RWPE2 (cell line): ENCODE results near the gene GOLGA6D.
"Not testable (repeated sequence)": the region's sequence is repeated elsewhere in the genome, so short reads cannot be mapped to it uniquely, and the experiment has no call there.

ENCODE experiments used
- ATAC-seq: fragments of 200-7000 bp; cut with Tn5 transposase; 3 replicates; pipeline ENCODE4 v1.9.1; 2021; ENCODE audit warnings: low read depth
- DNase-seq: peaks from one replicate; pipeline ENCODE4 v3.0.0-alpha.2; 2020; ENCODE audit warnings: low spot score
- H3K27ac ChIP-seq: fragments of 450-650 bp; 2 replicates; pipeline ENCODE4 v1.5.1; 2017; ENCODE audit warnings: mild to moderate bottlenecking; ENCODE audit not compliant: poor library complexity, severe bottlenecking
- H3K27me3 ChIP-seq: fragments of 250-450 bp; sonication (Bioruptor Pico); 2 replicates; pipeline ENCODE4 v1.5.1; 2021; ENCODE audit warnings: mild to moderate bottlenecking, moderate library complexity; ENCODE audit not compliant: insufficient read depth, poor library complexity, severe bottlenecking
- H3K36me3 ChIP-seq: fragments of 250-450 bp; sonication (Bioruptor Pico); 2 replicates; pipeline ENCODE4 v1.5.1; 2020; ENCODE audit warnings: low read depth, mild to moderate bottlenecking, moderate library complexity
- H3K4me1 ChIP-seq: fragments of 250-450 bp; sonication (Bioruptor Pico); 2 replicates; pipeline ENCODE4 v1.5.1; 2021; ENCODE audit warnings: mild to moderate bottlenecking, moderate library complexity; ENCODE audit not compliant: insufficient read depth, poor library complexity, severe bottlenecking
- H3K4me3 ChIP-seq: fragments of 250-450 bp; sonication (Bioruptor Pico); 2 replicates; pipeline ENCODE4 v1.5.1; 2021; ENCODE audit warnings: mild to moderate bottlenecking, moderate library complexity; ENCODE audit not compliant: severe bottlenecking
- H3K9me3 ChIP-seq: fragments of 250-450 bp; sonication (Bioruptor Pico); 2 replicates; pipeline ENCODE4 v1.5.1; 2021; ENCODE audit warnings: mild to moderate bottlenecking, moderate library complexity; ENCODE audit not compliant: severe bottlenecking
- TF ChIP-seq, protein P1 (sequence below): fragments of 450-650 bp; IDR thresholded peaks from one replicate; pipeline ENCODE4 v1.5.1; 2017; ENCODE audit warnings: mild to moderate bottlenecking, moderate library complexity; ENCODE audit not compliant: poor library complexity, severe bottlenecking

Gene GOLGA6D

DNA sequence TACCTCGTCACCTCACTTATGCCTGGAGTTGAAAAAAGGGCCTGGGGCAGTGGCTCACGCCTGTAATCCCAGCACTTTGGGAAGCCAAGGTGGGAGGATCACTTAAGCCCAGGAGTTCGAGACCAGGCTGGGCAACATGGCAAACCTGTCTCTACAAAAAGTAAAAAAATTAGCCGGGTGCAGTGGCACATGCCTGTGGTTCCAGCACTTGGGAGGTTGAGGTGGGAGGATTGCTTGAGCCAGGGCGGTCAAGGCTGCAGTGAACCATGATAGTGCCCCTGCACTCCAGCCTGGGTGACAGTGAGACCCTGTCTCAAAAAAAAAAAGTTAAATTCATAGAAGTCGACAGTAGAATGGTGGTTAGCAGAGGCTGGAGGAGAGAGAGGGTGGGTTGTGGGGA, 59.6 kb downstream of the GOLGA6D start:
- no peaks in the 10 kb centered on the region for H3K4me1 ChIP-seq
- H3K36me3 ChIP-seq, result peaks cover 8% of the 10 kb centered on the region; the same call in 1 of the 2 replicates
- no peak overlapping the region for H3K27ac ChIP-seq
- no peaks in the 10 kb centered on the region for H3K27me3 ChIP-seq
- ATAC-seq (no peak), DNase-seq (no peak)
- no peak overlapping the region for H3K4me3 ChIP-seq
- TF ChIP-seq, protein P1, sequence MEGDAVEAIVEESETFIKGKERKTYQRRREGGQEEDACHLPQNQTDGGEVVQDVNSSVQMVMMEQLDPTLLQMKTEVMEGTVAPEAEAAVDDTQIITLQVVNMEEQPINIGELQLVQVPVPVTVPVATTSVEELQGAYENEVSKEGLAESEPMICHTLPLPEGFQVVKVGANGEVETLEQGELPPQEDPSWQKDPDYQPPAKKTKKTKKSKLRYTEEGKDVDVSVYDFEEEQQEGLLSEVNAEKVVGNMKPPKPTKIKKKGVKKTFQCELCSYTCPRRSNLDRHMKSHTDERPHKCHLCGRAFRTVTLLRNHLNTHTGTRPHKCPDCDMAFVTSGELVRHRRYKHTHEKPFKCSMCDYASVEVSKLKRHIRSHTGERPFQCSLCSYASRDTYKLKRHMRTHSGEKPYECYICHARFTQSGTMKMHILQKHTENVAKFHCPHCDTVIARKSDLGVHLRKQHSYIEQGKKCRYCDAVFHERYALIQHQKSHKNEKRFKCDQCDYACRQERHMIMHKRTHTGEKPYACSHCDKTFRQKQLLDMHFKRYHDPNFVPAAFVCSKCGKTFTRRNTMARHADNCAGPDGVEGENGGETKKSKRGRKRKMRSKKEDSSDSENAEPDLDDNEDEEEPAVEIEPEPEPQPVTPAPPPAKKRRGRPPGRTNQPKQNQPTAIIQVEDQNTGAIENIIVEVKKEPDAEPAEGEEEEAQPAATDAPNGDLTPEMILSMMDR, result no peak
- no peaks in the 10 kb centered on the region for H3K9me3 ChIP-seq

DNA sequence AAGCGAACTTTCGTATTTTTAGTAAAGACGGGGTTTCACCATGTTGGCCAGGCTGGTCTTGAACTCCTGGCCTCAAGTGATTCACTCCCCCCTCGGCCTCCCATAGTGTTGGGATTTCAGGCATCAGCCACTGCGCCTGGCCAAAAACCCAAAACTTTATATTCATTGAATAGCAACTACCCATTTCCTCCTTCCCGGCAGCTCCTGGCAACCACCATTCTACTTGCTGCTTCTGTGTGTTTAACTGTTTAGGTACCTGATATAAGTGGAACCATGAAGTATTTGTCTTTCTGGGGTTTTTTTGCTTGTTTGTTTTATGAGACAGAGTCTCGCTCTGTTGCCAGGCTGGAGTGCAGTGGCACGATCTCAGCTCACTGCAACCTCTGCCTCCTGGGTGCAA, 61.3 kb downstream of the GOLGA6D start:
- not testable (repeated sequence) for H3K4me3 ChIP-seq, H3K27me3 ChIP-seq, ATAC-seq, H3K9me3 ChIP-seq, H3K27ac ChIP-seq, H3K36me3 ChIP-seq, DNase-seq, H3K4me1 ChIP-seq
